Measurements from ENCODE around the gene BUB3.

BUB3 gene

GRCh38 chr10:123154092-123154710 is at the start of gene BUB3:
Gene BUB3 (plus strand): TSS chr10:123154402. CDS start chr10:123154918, 516 bp downstream.
- DNase-seq = peak; percentile 84

GRCh38 chr10:123109466-123109865 is 44.7 kb upstream of the BUB3 start:
- DNase-seq = no peak

GRCh38 chr10:123117644-123118417 is 36.4 kb upstream of the BUB3 start:
- DNase-seq = no peak

- DNase-seq = no peak
Measured at GRCh38 chr10:123119081-123119480, 35.1 kb upstream of the BUB3 start.

- no peak for DNase-seq
Measured at GRCh38 chr10:123126246-123126645, 28.0 kb upstream of the BUB3 start.

- no peak for DNase-seq
Measured at GRCh38 chr10:123129618-123130271, 24.5 kb upstream of the BUB3 start.

GRCh38 chr10:123132576-123133477 is 21.4 kb upstream of the BUB3 start:
- no peak for DNase-seq

- no peak for DNase-seq
Measured at GRCh38 chr10:123133541-123134342, 20.5 kb upstream of the BUB3 start.

- DNase-seq = no peak
Measured at GRCh38 chr10:123134343-123134914, 19.8 kb upstream of the BUB3 start.

- DNase-seq = no peak
Measured at GRCh38 chr10:123134915-123135414, 19.2 kb upstream of the BUB3 start.

- DNase-seq = no peak
Measured at GRCh38 chr10:123135415-123136141, 18.6 kb upstream of the BUB3 start, which contains the start of gene HMX3. Gene HMX3 (plus strand): TSS chr10:123135970. CDS start chr10:123136051, 81 bp downstream.

- DNase-seq = no peak
Measured at GRCh38 chr10:123136221-123136805, 17.9 kb upstream of the BUB3 start.

GRCh38 chr10:123136806-123137642 is 17.2 kb upstream of the BUB3 start:
- DNase-seq = no peak

GRCh38 chr10:123139165-123139520 is 15.1 kb upstream of the BUB3 start:
- no peak for DNase-seq

GRCh38 chr10:123139521-123140163 is 14.6 kb upstream of the BUB3 start:
- no peak for DNase-seq

- no peak for DNase-seq
Measured at GRCh38 chr10:123140164-123140982, 13.8 kb upstream of the BUB3 start.

GRCh38 chr10:123140983-123141390 is 13.2 kb upstream of the BUB3 start:
- no peak for DNase-seq
